Activated CD4-positive, alpha-beta memory T cell treated with anti-CD3 and anti-CD28 coated beads, Interleukin-2, amount 10 ng/mL, durations not matched to agents 7 days and 5 days (primary cell): Measurements from ENCODE around the gene ADGRV1. TPM values are rescaled to one million over a fixed set of nuclear protein-coding genes. Genes with fewer than 3 reads are reported as not detected.
"Not testable (repeated sequence)": the region's sequence is repeated elsewhere in the genome, so short reads cannot be mapped to it uniquely, and the experiment has no call there.

ENCODE experiments used
- CTCF ChIA-PET: fragments of 350-600 bp; sonication (Branson Sonifier 250); formaldehyde crosslinking; loops from one replicate; lab custom pipeline; 2021; ENCODE audit warnings: antibody characterized with exemption, inconsistent platforms; lab: Charles Lee
- POLR2A ChIA-PET: fragments of 350-600 bp; sonication (Branson Sonifier 250); formaldehyde crosslinking; loops from one replicate; lab custom pipeline; 2021; ENCODE audit warnings: antibody characterized with exemption; lab: Charles Lee
- DNase-seq: peaks from one replicate; pipeline ENCODE4 v3.0.0-alpha.2; 2020
- H3K27ac Mint-ChIP-seq: one replicate; pipeline ENCODE4 v1.8.0; 2021; ENCODE audit warnings: mild to moderate bottlenecking, mixed read lengths
- H3K27me3 Mint-ChIP-seq: one replicate; pipeline ENCODE4 v1.8.0; 2021; ENCODE audit warnings: mixed read lengths
- H3K36me3 Mint-ChIP-seq: one replicate; pipeline ENCODE4 v1.8.0; 2021; ENCODE audit warnings: low read depth, mixed read lengths
- H3K4me1 Mint-ChIP-seq: one replicate; pipeline ENCODE4 v1.8.0; 2021; ENCODE audit warnings: mixed read lengths
- H3K4me3 Mint-ChIP-seq: one replicate; pipeline ENCODE4 v1.8.0; 2021; ENCODE audit warnings: mild to moderate bottlenecking, mixed read lengths
- H3K9me3 Mint-ChIP-seq: one replicate; pipeline ENCODE4 v1.8.0; 2021; ENCODE audit warnings: mixed read lengths
- total RNA-seq, 2 experiments: library from RNA; stranded (reverse); gene quantifications; one replicate each; pipeline ENCODE4 v1.2.3, GENCODE V29; 2021

Gene ADGRV1
- total RNA-seq, 2 experiments from 2014 or later = not detected

GRCh38 chr5:91030521-91031401 lies 472.2 kb downstream of the ADGRV1 start:
- ChIA-PET CTCF (no interaction called here), POLR2A (no interaction called here)
- H3K27ac Mint-ChIP-seq = no peak overlapping the region

GRCh38 chr5:91031402-91031752 lies 472.8 kb downstream of the ADGRV1 start:
- ChIA-PET POLR2A (no interaction called here), CTCF (no interaction called here)
- H3K27me3 Mint-ChIP-seq = peaks cover 12% of the 10 kb centered on the region
- H3K4me1 Mint-ChIP-seq = no peaks in the 10 kb centered on the region
- no peak for DNase-seq
- H3K36me3 Mint-ChIP-seq = no peaks in the 10 kb centered on the region
- H3K4me3 Mint-ChIP-seq = no peak overlapping the region
- H3K27ac Mint-ChIP-seq = no peak overlapping the region
- H3K9me3 Mint-ChIP-seq = no peaks in the 10 kb centered on the region

More at GRCh38 chr5:91030521-91031401, 472.2 kb downstream of the ADGRV1 start:
- Mint-ChIP-seq H3K36me3 (no peaks in the 10 kb centered on the region), H3K27me3 (peaks cover 12% of the 10 kb centered on the region), H3K4me1 (no peaks in the 10 kb centered on the region), H3K9me3 (no peaks in the 10 kb centered on the region), H3K4me3 (no peak overlapping the region)
- DNase-seq = no peak

DNA sequence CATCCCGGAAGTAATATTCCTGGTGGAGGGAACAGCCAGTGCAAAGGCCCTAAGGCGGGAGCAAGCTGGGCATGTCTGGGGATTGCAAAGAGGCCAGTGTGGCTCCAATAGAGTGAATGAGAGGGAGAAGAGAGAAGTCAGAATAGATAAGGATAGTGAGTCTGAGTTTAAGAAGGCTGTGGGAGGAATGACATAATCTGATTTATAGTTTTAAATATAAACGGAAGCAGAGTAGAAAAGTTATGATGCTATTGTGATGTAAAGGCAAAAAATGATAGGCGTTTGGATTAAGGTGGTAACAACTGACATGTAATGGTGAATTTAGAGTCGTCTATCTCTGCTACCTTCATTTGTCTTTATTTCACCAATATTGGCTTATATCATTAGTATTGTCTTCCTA lies 473.5 kb downstream of the ADGRV1 start:
- H3K27me3 Mint-ChIP-seq = peaks cover 11% of the 10 kb centered on the region
- POLR2A ChIA-PET = no interaction called here
- no peak overlapping the region for H3K27ac Mint-ChIP-seq
- no peaks in the 10 kb centered on the region for H3K9me3 Mint-ChIP-seq
- H3K36me3 Mint-ChIP-seq = no peaks in the 10 kb centered on the region
- no peak overlapping the region for H3K4me3 Mint-ChIP-seq
- no peak for DNase-seq
- H3K4me1 Mint-ChIP-seq = no peaks in the 10 kb centered on the region
- CTCF ChIA-PET = no interaction called here

GRCh38 chr5:91033370-91033769 lies 474.8 kb downstream of the ADGRV1 start:
- Mint-ChIP-seq H3K4me1 (no peaks in the 10 kb centered on the region), H3K27me3 (peaks cover 4% of the 10 kb centered on the region), H3K36me3 (no peaks in the 10 kb centered on the region), H3K27ac (no peak overlapping the region), H3K9me3 (no peaks in the 10 kb centered on the region), H3K4me3 (no peak overlapping the region)
- ChIA-PET POLR2A (no interaction called here), CTCF (no interaction called here)
- no peak for DNase-seq

GRCh38 chr5:91038180-91038808 lies 479.7 kb downstream of the ADGRV1 start:
- no peak for DNase-seq
- POLR2A ChIA-PET = no interaction called here
- Mint-ChIP-seq H3K27me3 (peaks cover 3% of the 10 kb centered on the region), H3K9me3 (no peaks in the 10 kb centered on the region), H3K36me3 (no peaks in the 10 kb centered on the region), H3K4me1 (no peaks in the 10 kb centered on the region), H3K27ac (no peak overlapping the region), H3K4me3 (no peak overlapping the region)
- CTCF ChIA-PET = no interaction called here

DNA sequence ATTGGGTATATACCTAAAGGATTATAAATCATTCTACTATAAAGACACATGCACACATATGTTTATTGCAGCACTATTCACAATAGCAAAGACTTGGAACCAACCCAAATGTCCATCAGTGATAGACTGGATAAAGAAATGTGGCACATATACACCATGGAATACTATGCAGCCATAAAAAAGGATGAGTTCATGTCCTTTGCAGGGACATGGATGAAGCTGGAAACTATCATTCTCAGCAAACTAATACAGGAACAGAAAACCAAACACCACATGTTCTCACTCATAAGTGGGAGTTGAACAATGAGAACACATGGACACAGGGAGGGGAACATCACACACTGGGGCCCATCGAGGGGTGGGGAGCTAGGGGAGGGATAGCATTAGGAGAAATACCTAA lies 482.5 kb downstream of the ADGRV1 start:
- POLR2A ChIA-PET, H3K4me3 Mint-ChIP-seq, DNase-seq, CTCF ChIA-PET, H3K9me3 Mint-ChIP-seq, H3K36me3 Mint-ChIP-seq, H3K27me3 Mint-ChIP-seq, H3K27ac Mint-ChIP-seq, H3K4me1 Mint-ChIP-seq: not testable (repeated sequence)

DNA sequence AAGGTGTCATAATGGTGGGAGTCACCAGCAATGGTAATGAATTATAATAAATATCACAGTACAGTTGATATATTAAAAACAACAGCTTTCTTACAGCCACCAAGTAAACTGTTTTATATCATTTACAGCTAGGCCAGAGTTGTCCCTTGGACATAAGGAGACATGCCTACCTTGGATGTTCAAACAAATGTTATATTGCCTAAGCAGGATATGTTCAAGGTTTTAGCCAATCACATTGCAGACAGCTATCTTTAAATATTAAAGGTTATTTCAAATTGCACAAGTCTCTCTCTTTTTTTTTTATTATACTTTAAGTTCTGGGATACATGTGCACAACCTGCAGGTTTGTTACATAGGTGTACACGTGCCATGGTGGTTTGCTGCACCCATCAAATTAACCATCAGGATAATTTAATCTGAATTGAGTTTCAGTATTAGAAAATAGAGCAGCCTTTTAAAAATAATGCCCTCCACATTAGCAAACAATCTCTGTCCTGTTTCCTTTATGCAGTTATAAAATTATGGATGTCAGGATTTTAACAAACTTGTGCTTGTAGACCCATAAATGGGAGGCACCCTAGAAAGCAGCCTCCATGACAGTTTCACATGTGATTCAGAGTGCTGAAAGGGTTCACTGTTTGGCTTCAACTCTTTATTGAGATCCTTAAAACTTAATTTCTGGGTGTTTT lies 483.8 kb downstream of the ADGRV1 start:
- H3K27me3 Mint-ChIP-seq = peaks cover 7% of the 10 kb centered on the region
- CTCF ChIA-PET = no interaction called here
- no peaks in the 10 kb centered on the region for H3K9me3 Mint-ChIP-seq
- no peak for DNase-seq
- no peaks in the 10 kb centered on the region for H3K36me3 Mint-ChIP-seq
- POLR2A ChIA-PET = no interaction called here
- no peak overlapping the region for H3K4me3 Mint-ChIP-seq
- H3K4me1 Mint-ChIP-seq = no peaks in the 10 kb centered on the region
- no peak overlapping the region for H3K27ac Mint-ChIP-seq

DNA sequence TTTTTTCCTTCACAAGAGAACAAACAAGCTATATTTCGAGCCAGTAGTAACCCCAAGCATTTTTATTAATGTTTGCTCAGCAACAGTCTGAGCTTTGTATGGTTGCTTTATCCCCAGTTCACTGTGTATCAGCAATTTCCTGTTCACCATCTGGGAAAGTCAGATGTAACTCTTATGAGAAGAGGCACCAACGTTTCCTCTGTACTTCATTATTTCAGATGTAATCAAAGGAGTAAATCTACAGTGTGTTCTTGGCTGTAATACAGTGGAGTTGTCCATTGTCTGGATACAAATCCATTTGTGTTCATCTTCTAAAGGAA lies 484.3 kb downstream of the ADGRV1 start:
- Mint-ChIP-seq H3K27me3 (peaks cover 7% of the 10 kb centered on the region), H3K36me3 (no peaks in the 10 kb centered on the region), H3K9me3 (no peaks in the 10 kb centered on the region), H3K4me3 (no peak overlapping the region), H3K27ac (no peak overlapping the region), H3K4me1 (no peaks in the 10 kb centered on the region)
- ChIA-PET POLR2A (no interaction called here), CTCF (no interaction called here)
- no peak for DNase-seq

- POLR2A ChIA-PET = no interaction called here
- no peak for DNase-seq
- CTCF ChIA-PET = no interaction called here
- Mint-ChIP-seq H3K9me3 (no peaks in the 10 kb centered on the region), H3K4me1 (no peaks in the 10 kb centered on the region), H3K27ac (no peak overlapping the region), H3K27me3 (peaks cover 12% of the 10 kb centered on the region), H3K36me3 (no peaks in the 10 kb centered on the region), H3K4me3 (no peak overlapping the region)
These were observed 489.5 kb downstream of the ADGRV1 start for GRCh38 chr5:91048073-91048472.

- no peak for DNase-seq
- H3K27me3 Mint-ChIP-seq = peaks cover 15% of the 10 kb centered on the region
- no peak overlapping the region for H3K4me3 Mint-ChIP-seq
- no peaks in the 10 kb centered on the region for H3K9me3 Mint-ChIP-seq
- H3K27ac Mint-ChIP-seq = no peak overlapping the region
- POLR2A ChIA-PET = no interaction called here
- no peaks in the 10 kb centered on the region for H3K4me1 Mint-ChIP-seq
- no peaks in the 10 kb centered on the region for H3K36me3 Mint-ChIP-seq
- CTCF ChIA-PET = no interaction called here
These were observed 490.5 kb downstream of the ADGRV1 start for GRCh38 chr5:91049112-91049511.

GRCh38 chr5:91049800-91050199 lies 491.2 kb downstream of the ADGRV1 start:
- Mint-ChIP-seq H3K27me3 (peaks cover 15% of the 10 kb centered on the region), H3K36me3 (no peaks in the 10 kb centered on the region), H3K4me1 (no peaks in the 10 kb centered on the region), H3K9me3 (no peaks in the 10 kb centered on the region), H3K4me3 (no peak overlapping the region), H3K27ac (no peak overlapping the region)
- ChIA-PET POLR2A (no interaction called here), CTCF (no interaction called here)
- DNase-seq = no peak

GRCh38 chr5:91052411-91052810 lies 493.8 kb downstream of the ADGRV1 start:
- CTCF ChIA-PET, H3K36me3 Mint-ChIP-seq, DNase-seq, H3K4me1 Mint-ChIP-seq, H3K27ac Mint-ChIP-seq, H3K9me3 Mint-ChIP-seq, H3K27me3 Mint-ChIP-seq, H3K4me3 Mint-ChIP-seq, POLR2A ChIA-PET: not testable (repeated sequence)

DNA sequence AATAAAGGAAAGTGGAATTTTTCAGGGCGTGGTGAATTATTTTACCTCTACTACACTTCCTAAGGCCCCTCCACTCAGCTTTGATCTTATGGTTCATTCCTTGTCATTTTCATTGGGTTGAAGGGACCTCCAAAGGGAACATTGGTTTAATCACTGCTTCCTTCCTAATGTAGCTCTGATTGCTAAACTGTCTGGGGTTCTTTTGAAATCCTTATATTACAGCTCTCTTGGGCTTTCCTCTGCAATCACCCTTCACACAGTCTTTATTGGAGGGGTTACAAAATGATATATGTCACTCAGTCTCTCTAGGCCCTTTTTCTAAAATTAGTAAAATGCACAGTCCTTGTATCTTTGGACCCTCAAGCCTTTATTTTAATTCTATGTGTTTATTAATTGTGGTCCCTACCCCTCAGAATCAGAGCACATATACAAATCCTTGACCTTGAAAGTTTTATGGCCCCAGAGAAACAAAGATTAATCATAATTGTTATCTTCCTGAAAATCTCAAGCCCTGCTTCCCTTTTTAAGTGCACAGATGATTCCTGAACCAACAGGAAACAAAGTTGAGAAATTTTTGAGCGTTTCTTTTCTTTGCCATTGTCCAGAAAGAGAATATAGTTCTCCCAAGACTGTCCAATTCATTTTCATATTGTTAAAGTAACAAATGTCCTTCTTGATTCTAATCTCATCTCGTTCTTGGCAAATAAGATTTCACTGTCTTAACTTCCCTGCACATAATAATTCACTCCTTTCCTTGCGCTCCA lies 494.6 kb downstream of the ADGRV1 start:
- Mint-ChIP-seq H3K36me3 (no peaks in the 10 kb centered on the region), H3K27ac (no peak overlapping the region), H3K4me3 (no peak overlapping the region), H3K9me3 (no peaks in the 10 kb centered on the region), H3K27me3 (peaks cover 8% of the 10 kb centered on the region), H3K4me1 (no peaks in the 10 kb centered on the region)
- DNase-seq = no peak
- ChIA-PET CTCF (no interaction called here), POLR2A (no interaction called here)
